Activated CD8-positive, alpha-beta T cell treated with anti-CD3 and anti-CD28 coated beads for 36 hours (primary cell): ENCODE data around the gene ERG. TPM values are rescaled to one million over a fixed set of nuclear protein-coding genes. Genes with fewer than 3 reads are reported as not detected.

Experiments
- ATAC-seq: fragments of 200-7000 bp; cut with Tn5 transposase; one replicate; pipeline ENCODE4 v1.10.0; 2021; ENCODE audit warnings: mild to moderate bottlenecking, moderate library complexity
- CTCF ChIA-PET: fragments of 350-600 bp; sonication (Branson Sonifier 250); formaldehyde crosslinking; loops from one replicate; lab custom pipeline; 2021; ENCODE audit warnings: antibody characterized with exemption; lab: Charles Lee
- POLR2A ChIA-PET: fragments of 350-600 bp; sonication (Branson Sonifier 250); formaldehyde crosslinking; loops from one replicate; lab custom pipeline; 2021; ENCODE audit warnings: antibody characterized with exemption; lab: Charles Lee
- DNase-seq: peaks from one replicate; pipeline ENCODE4 v3.0.0-alpha.2; 2020
- H3K27ac Mint-ChIP-seq: one replicate; pipeline ENCODE4 v1.8.0; 2021; ENCODE audit warnings: mild to moderate bottlenecking, mixed read lengths
- H3K27me3 Mint-ChIP-seq: one replicate; pipeline ENCODE4 v1.8.0; 2021; ENCODE audit warnings: mixed read lengths
- H3K36me3 Mint-ChIP-seq: one replicate; pipeline ENCODE4 v1.8.0; 2021; ENCODE audit warnings: low read depth, mixed read lengths
- H3K4me1 Mint-ChIP-seq: one replicate; pipeline ENCODE4 v1.8.0; 2021; ENCODE audit warnings: low read depth, mixed read lengths
- H3K4me3 Mint-ChIP-seq: one replicate; pipeline ENCODE4 v1.8.0; 2021; ENCODE audit warnings: mild to moderate bottlenecking, moderate library complexity, mixed read lengths
- H3K9me3 Mint-ChIP-seq: one replicate; pipeline ENCODE4 v1.8.0; 2021; ENCODE audit warnings: mixed read lengths
- CTCF ChIP-seq: fragments of 200-600 bp; IDR thresholded peaks from one replicate; pipeline ENCODE4 v1.8.0; 2022; ENCODE audit warnings: antibody characterized with exemption, mild to moderate bottlenecking
- intact Hi-C: fragments of 100-400 bp; cut with micrococcal nuclease; formaldehyde crosslinking; loops from one replicate; pipeline ENCODE4 v1.10.0; 2022
- total RNA-seq, 2 experiments: library from RNA; stranded (reverse); gene quantifications; one replicate each; pipeline ENCODE4 v1.2.3, GENCODE V29; 2021

Gene ERG
- total RNA-seq, 2 experiments from 2014 or later = not detected

DNA sequence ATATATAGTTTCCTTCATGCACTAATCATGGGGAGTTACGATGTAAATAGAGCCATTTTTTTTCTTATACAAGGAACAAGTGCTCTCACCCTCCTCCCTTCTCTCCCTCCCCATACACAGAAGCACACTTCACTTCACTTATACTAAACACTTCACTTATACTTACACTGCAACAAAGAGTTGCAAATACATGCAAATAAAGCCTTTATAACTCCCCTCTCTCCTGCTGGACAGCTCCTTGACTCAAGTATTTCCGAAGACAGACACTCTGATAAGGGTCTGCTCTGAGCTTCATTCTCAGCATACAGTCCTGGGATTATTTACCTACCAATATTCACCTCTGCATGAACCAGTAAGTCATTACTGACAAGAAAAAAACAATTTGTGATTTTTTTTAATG lies 35.6 kb upstream of the ERG start:
- intact Hi-C loops = no loop called here
- CTCF ChIA-PET = no interaction called here
- Mint-ChIP-seq H3K36me3 (no peaks in the 10 kb centered on the region), H3K27me3 (no peaks in the 10 kb centered on the region), H3K4me3 (no peak overlapping the region), H3K27ac (no peak overlapping the region), H3K4me1 (no peaks in the 10 kb centered on the region), H3K9me3 (no peaks in the 10 kb centered on the region)
- POLR2A ChIA-PET = no interaction called here
- TF ChIP-seq CTCF = no peak
- no peak for DNase-seq
- ATAC-seq = no peak

DNA sequence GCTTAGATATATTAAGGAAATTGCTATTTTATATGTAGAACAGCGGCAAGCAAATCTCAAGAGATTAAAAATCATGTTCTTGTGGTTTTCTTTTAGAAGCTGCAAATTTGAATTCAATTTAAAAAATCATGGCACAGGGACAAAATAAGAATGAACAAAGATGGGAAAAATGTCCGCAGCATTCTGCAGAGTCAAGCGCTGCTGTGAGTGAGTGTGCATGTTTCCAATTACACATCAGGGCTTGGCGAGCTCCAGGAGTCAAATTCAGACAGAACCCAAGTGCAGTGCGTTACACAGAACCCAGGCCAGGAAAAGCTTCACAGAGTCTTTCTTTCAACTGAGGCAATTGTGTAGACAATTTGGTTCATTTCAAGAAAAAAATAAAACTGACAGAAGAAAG lies 33.3 kb upstream of the ERG start:
- intact Hi-C loops = no loop called here
- ChIA-PET POLR2A (no interaction called here), CTCF (no interaction called here)
- H3K9me3 Mint-ChIP-seq = no peaks in the 10 kb centered on the region
- no peaks in the 10 kb centered on the region for H3K4me1 Mint-ChIP-seq
- no peaks in the 10 kb centered on the region for H3K36me3 Mint-ChIP-seq
- no peak for DNase-seq
- H3K27ac Mint-ChIP-seq = no peak overlapping the region
- no peaks in the 10 kb centered on the region for H3K27me3 Mint-ChIP-seq
- no peak for TF ChIP-seq CTCF
- H3K4me3 Mint-ChIP-seq = no peak overlapping the region
- no peak for ATAC-seq

- no peak for TF ChIP-seq CTCF
- H3K9me3 Mint-ChIP-seq = no peaks in the 10 kb centered on the region
- ChIA-PET CTCF (no interaction called here), POLR2A (no interaction called here)
- H3K4me1 Mint-ChIP-seq = no peaks in the 10 kb centered on the region
- H3K4me3 Mint-ChIP-seq = no peak overlapping the region
- H3K27ac Mint-ChIP-seq = no peak overlapping the region
- no peaks in the 10 kb centered on the region for H3K36me3 Mint-ChIP-seq
- intact Hi-C loops = no loop called here
- DNase-seq (no peak), ATAC-seq (no peak)
- no peaks in the 10 kb centered on the region for H3K27me3 Mint-ChIP-seq
Observed at GRCh38 chr21:38531039-38531541, 32.8 kb upstream of the ERG start.

GRCh38 chr21:38527737-38528136 lies 29.5 kb upstream of the ERG start:
- ChIA-PET POLR2A (no interaction called here), CTCF (no interaction called here)
- intact Hi-C loops = no loop called here
- Mint-ChIP-seq H3K27ac (no peak overlapping the region), H3K9me3 (no peaks in the 10 kb centered on the region), H3K36me3 (no peaks in the 10 kb centered on the region), H3K4me1 (peaks cover 6% of the 10 kb centered on the region), H3K4me3 (no peak overlapping the region), H3K27me3 (peaks cover 4% of the 10 kb centered on the region)
- no peak for TF ChIP-seq CTCF
- ATAC-seq (no peak), DNase-seq (no peak)

DNA sequence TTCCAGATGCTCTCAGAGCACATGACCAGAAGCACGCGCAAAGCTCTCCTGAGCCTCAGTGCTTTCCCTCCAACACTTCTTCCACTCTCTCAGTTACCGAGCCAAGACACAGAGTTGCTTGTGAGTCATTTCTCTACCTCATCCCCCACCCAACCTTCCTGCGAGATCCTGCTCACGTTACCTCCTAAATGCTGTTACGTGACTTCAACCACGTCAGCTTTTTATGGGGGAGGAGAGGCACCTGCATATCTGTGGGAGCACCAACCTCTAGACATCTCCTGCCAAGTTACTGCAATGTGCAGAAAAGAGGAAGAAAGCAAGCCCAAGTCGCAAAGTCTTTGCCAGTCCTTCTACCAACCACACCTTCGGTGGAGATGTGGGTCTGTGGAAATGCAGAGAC lies 27.2 kb upstream of the ERG start:
- ChIA-PET CTCF (no interaction called here), POLR2A (no interaction called here)
- TF ChIP-seq CTCF = no peak
- no peaks in the 10 kb centered on the region for H3K9me3 Mint-ChIP-seq
- intact Hi-C loops = no loop called here
- peak overlapping the region; percentile 18 for H3K27ac Mint-ChIP-seq
- DNase-seq (peak; percentile 33), ATAC-seq (peak; percentile 47)
- no peaks in the 10 kb centered on the region for H3K36me3 Mint-ChIP-seq
- H3K4me1 Mint-ChIP-seq = peaks cover 6% of the 10 kb centered on the region
- no peak overlapping the region for H3K4me3 Mint-ChIP-seq
- peaks cover 8% of the 10 kb centered on the region for H3K27me3 Mint-ChIP-seq
